GM10248 (cell line): ENCODE results near the gene FGF1.
A peak's percentile ranks its signal among the peaks of the same experiment; 100 is the strongest.

ENCODE experiments used
- CTCF ChIA-PET: fragments of 300-600 bp; sonication (Branson Sonifier 250); formaldehyde crosslinking; extraction: SDS; loops from one replicate; lab custom pipeline; 2021; ENCODE audit warnings: antibody characterized with exemption; lab: Yijun Ruan, JAX
- POLR2A ChIA-PET: fragments of 350-650 bp; sonication (Branson Sonifier 250); formaldehyde crosslinking; extraction: SDS; loops from one replicate; lab custom pipeline; 2020; ENCODE audit warnings: antibody characterized with exemption; lab: Yijun Ruan, JAX
- DNase-seq: peaks from one replicate; pipeline ENCODE4 v3.0.0; 2012; ENCODE audit errors: extremely low spot score
- TF ChIP-seq, protein P1 (sequence below): IDR thresholded peaks from 2 replicates; pipeline ENCODE4 v1.5.1; 2012; ENCODE audit warnings: mild to moderate bottlenecking, low read depth; ENCODE audit errors: extremely low read depth, missing control alignments, control extremely low read depth

Gene FGF1

GRCh38 chr5:142617416-142618129, 68.3 kb downstream of the FGF1 start:
- ChIA-PET CTCF (no interaction called here), POLR2A (no interaction called here)
- TF ChIP-seq, protein P1, sequence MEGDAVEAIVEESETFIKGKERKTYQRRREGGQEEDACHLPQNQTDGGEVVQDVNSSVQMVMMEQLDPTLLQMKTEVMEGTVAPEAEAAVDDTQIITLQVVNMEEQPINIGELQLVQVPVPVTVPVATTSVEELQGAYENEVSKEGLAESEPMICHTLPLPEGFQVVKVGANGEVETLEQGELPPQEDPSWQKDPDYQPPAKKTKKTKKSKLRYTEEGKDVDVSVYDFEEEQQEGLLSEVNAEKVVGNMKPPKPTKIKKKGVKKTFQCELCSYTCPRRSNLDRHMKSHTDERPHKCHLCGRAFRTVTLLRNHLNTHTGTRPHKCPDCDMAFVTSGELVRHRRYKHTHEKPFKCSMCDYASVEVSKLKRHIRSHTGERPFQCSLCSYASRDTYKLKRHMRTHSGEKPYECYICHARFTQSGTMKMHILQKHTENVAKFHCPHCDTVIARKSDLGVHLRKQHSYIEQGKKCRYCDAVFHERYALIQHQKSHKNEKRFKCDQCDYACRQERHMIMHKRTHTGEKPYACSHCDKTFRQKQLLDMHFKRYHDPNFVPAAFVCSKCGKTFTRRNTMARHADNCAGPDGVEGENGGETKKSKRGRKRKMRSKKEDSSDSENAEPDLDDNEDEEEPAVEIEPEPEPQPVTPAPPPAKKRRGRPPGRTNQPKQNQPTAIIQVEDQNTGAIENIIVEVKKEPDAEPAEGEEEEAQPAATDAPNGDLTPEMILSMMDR, result no peak
- DNase-seq, result peak; percentile 24

DNA sequence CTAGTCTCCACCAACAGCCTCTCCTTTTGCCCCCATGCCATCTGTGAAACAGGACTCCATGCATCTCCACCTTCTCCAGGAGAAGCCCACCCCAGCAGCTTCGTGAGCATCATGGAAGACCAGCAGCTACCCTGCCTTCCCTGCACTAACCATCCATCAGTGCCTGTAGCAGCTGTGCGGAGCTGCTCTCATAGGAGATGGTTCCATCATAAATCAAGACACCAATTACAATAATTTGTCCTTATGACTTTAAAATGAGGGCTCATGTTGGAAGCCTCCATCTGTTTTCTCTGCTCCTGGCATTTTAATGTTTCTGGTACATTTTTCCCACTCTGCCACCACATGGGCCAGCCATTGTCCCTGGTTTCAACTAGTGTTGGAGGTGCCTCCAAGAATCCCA, 69.9 kb downstream of the FGF1 start:
- DNase-seq, result no peak
- ChIA-PET CTCF (interaction anchor here (1.1 kb wide), 1 partner anchor 28 kb away, joined by 3 read pairs; no protein-coding TSS in a partner anchor), POLR2A (no interaction called here)
- TF ChIP-seq, protein P1, result no peak

DNA sequence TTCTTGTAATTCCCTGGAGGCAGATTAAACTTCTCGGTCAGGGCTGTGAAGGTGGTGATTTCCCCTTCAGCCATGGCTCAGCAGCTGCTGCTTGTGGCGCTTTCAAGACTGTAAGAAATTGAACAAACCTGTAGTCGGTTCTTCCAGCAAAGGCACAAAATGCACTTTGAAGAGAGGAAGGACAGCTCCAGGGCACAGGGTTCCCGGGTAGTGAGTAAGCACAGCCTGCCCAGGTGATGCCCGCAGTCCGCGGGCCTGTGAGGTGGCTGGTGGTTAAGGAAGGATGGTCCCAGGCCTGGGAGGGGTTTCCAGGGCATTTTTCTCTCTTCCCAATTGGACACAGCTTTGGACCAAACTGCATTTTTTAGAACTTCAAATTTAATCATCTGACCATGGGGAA, 71.8 kb downstream of the FGF1 start:
- CTCF ChIA-PET, result no interaction called here
- TF ChIP-seq, protein P1, result no peak
- DNase-seq, result no peak
- POLR2A ChIA-PET, result no interaction called here

GRCh38 chr5:142613271-142613671, 72.6 kb downstream of the FGF1 start:
- TF ChIP-seq, protein P1, result no peak
- no peak for DNase-seq
- CTCF ChIA-PET, result no interaction called here
- POLR2A ChIA-PET, result no interaction called here

DNA sequence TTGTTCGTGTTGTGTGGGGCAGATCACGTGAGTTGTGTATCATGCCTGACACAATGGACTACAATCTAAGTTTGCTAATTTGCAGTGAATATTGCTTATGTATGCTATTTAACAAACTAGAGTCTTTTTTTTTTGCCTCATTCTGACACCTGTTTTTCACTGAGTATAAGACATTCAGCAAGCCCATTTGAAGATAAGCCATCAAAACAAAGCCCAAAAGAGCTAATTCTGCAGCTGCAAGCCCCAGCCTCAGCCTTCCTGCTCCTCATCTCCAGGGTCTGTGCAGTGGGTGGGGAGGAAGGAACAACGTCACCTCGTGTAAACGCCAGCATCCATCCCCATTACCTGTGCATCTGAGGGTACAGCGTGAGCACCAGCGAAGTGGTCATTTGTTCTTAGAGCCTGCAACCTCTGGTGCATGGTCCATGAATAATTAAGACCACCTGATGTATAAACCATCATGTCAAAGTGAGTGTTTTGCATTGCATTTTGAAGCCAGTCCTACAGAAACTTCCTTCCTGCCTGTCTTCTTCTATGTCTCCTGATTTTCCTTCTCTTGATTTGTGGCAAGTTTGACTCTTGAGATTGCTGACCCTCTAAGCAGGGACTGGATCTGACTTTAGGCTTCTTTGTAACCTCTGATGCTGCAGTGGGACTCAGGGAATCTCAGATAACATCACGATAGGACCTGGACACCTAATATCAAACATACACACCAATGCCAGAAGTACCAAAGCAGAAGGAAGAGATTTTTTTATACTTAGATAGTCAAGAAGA, 73.2 kb downstream of the FGF1 start:
- TF ChIP-seq, protein P1, result no peak
- ChIA-PET CTCF (interaction anchor here (0.6 to 3.9 kb wide), 4 partner anchors 14 to 267 kb away, joined by 3 to 14 read pairs (median 5); no protein-coding TSS in a partner anchor), POLR2A (no interaction called here)
- DNase-seq, result no peak

DNA sequence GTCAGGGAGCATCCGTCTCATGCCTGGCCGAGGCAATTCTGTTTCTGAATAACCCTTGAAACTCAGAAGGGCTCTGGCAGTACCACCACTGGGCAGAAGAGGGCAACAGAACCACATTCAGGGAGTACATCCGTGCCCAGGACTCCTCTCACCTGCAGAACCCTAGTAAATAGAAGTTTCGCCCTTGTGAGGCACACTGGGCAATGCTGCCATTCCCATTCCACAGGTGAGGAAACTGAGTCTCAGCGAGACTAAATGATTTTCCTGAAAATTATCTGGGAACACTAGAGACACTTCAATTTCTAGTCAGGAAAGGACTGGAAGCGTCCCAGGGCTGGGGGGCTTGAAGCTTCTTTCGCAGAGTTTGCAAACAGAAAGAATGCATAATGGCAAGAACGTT, 74.7 kb downstream of the FGF1 start:
- TF ChIP-seq, protein P1, result peak; percentile 78
- ChIA-PET POLR2A (no interaction called here), CTCF (interaction anchor here (1.1 to 3.9 kb wide), 4 partner anchors 88 to 425 kb away, joined by 3 to 14 read pairs (median 6); no protein-coding TSS in a partner anchor)
- DNase-seq, result peak; percentile 62
